Stimulated activated CD8-positive, alpha-beta memory T cell treated with anti-CD3 and anti-CD28 coated beads, Interleukin-7, amount 100 ng/mL, for 48 hours (primary cell): ENCODE results near the gene PPM1K.

Experiments used
- DNase-seq, 2 donors: peaks; one replicate each; pipeline ENCODE4 v3.0.0-alpha.2; 2020; ENCODE audit warnings: low read depth in 1 of 2; ENCODE audit errors: extremely low read depth in 1 of 2

PPM1K gene

GRCh38 chr4:88223516-88223915 lies 60.8 kb downstream of the PPM1K start:
- no peak for DNase-seq

GRCh38 chr4:88219099-88219498 lies 65.3 kb downstream of the PPM1K start:
- DNase-seq = no peak

- no peak for DNase-seq
Measured at GRCh38 chr4:88217169-88217568, 67.2 kb downstream of the PPM1K start.

GRCh38 chr4:88216395-88216794 lies 68.0 kb downstream of the PPM1K start:
- DNase-seq = no peak

- no peak for DNase-seq
Measured at GRCh38 chr4:88215351-88215750, 69.0 kb downstream of the PPM1K start.

GRCh38 chr4:88212253-88212561 lies 72.2 kb downstream of the PPM1K start:
- DNase-seq = no peak

- no peak for DNase-seq
Measured at GRCh38 chr4:88211473-88212252, 72.7 kb downstream of the PPM1K start.

- no peak for DNase-seq
Measured at GRCh38 chr4:88208156-88208555, 76.2 kb downstream of the PPM1K start.
